GM12878 (cell line): Measurements from ENCODE around the gene RALGDS. TPM values are rescaled to one million over a fixed set of nuclear protein-coding genes. Genes with fewer than 3 reads are reported as not detected.

Experiments used
- BACH1 ChIP-seq: fragments of 450-650 bp; IDR thresholded peaks from 2 replicates; pipeline ENCODE4 v1.6.1; 2017; ENCODE audit warnings: mild to moderate bottlenecking, borderline replicate concordance
- BHLHE40 ChIP-seq, 2 experiments: fragments of 450-650 bp in 1 of 2; IDR thresholded peaks; 2 replicates each; pipeline ENCODE4 v1.6.1; 2011 to 2017; ENCODE audit warnings: low read depth in 2 of 2, borderline replicate concordance in 1 of 2, improper control_type of control experiment in 1 of 2, low read length in 1 of 2, mild to moderate bottlenecking in 1 of 2
- EED ChIP-seq: sonication (generic); IDR thresholded peaks from 2 replicates; pipeline ENCODE4 v1.6.1; 2016; ENCODE audit warnings: antibody characterized with exemption, low read depth
- ETV6 ChIP-seq, 2 experiments: fragments of 450-650 bp in 1 of 2; IDR thresholded peaks in 1 of 2; conservative IDR thresholded peaks in 1 of 2; 2 replicates each; pipeline ENCODE4 v1.6.1; 2014; ENCODE audit warnings: antibody characterized with exemption in 1 of 2, borderline replicate concordance in 1 of 2, low read depth in 1 of 2, mild to moderate bottlenecking in 1 of 2, moderate library complexity in 1 of 2
- IKZF2 ChIP-seq, 2 experiments: fragments of 450-650 bp; IDR thresholded peaks; 2 replicates each; pipeline ENCODE4 v1.6.1; 2017; ENCODE audit warnings: mild to moderate bottlenecking in 2 of 2, moderate library complexity in 2 of 2
- NR2F1 ChIP-seq: fragments of 450-650 bp; conservative IDR thresholded peaks from 2 replicates; pipeline ENCODE4 v1.6.1; 2017; ENCODE audit warnings: mild to moderate bottlenecking
- PAX5 ChIP-seq: IDR thresholded peaks from 2 replicates; pipeline ENCODE4 v1.6.1; 2011; ENCODE audit warnings: low read depth, low read length, borderline replicate concordance
- RELB ChIP-seq: fragments of 450-650 bp; IDR thresholded peaks from 2 replicates; pipeline ENCODE4 v1.6.1; 2017; ENCODE audit warnings: low read depth, mild to moderate bottlenecking, moderate library complexity
- SMC3 ChIP-seq: IDR thresholded peaks from 2 replicates; pipeline ENCODE4 v1.6.1; 2011; ENCODE audit warnings: low read length, improper control_type of control experiment, borderline replicate concordance
- SPI1 ChIP-seq: IDR thresholded peaks from 2 replicates; pipeline ENCODE4 v1.6.1; 2011; ENCODE audit warnings: low read depth, mild to moderate bottlenecking, low read length, moderate library complexity, borderline replicate concordance; ENCODE audit not compliant: insufficient read depth
- TCF3 ChIP-seq: IDR thresholded peaks from 2 replicates; pipeline ENCODE4 v1.6.1; 2012; ENCODE audit warnings: low read depth, mild to moderate bottlenecking, low read length, borderline replicate concordance; ENCODE audit not compliant: insufficient read depth
- USF2 ChIP-seq: IDR thresholded peaks from 2 replicates; pipeline ENCODE4 v1.6.1; 2011; ENCODE audit warnings: low read depth, low read length, improper control_type of control experiment, borderline replicate concordance
- YY1 ChIP-seq: IDR thresholded peaks from 2 replicates; pipeline ENCODE4 v1.6.1; 2011; ENCODE audit warnings: low read depth, mild to moderate bottlenecking, low read length
- ZNF687 ChIP-seq: fragments of 450-650 bp; IDR thresholded peaks from 2 replicates; pipeline ENCODE4 v1.6.1; 2017; ENCODE audit warnings: mild to moderate bottlenecking, moderate library complexity
- polyA plus RNA-seq, 11 experiments: library from polyadenylated mRNA; depleted of rRNA in 4 of 11; unstranded in 6 of 11; stranded (reverse) in 5 of 11; fragments of >200 nt; fragmentation: Nextera tagmentation in 4 of 11; fragmentation: Illumina TruSeq in 1 of 11; extraction: Ambion mirVana in 4 of 11; extraction: Trizol in 1 of 11; gene quantifications; 1 replicate in 1 of 11; 2 replicates in 10 of 11; pipeline versions ENCODE4 v1.2.1 to v1.2.3, GENCODE V29; 2011 to 2016; ENCODE audit warnings: inconsistent platforms in 2 of 11, missing spikeins in 2 of 11, low read depth in 1 of 11
- total RNA-seq, 4 experiments: library from RNA; depleted of rRNA in 3 of 4; stranded (reverse); fragments of >200 nt in 3 of 4; fragmentation: Illumina TruSeq in 1 of 4; extraction: Trizol in 1 of 4; gene quantifications; 2 replicates each; pipeline versions ENCODE4 v1.2.1 to v1.2.3, GENCODE V29; 2013 to 2021

Gene RALGDS
- total and polyA plus RNA-seq, 10 of the 15 experiments (the other 5 are each of a cell fraction or from before 2014, with no cell fraction given): 1.3 to 48.6 (median 21.2) TPM

- peak; percentile 50; the same call in 1 of the 2 replicates for TF ChIP-seq ZNF687
- TF ChIP-seq YY1: no peak
- no peak for TF ChIP-seq TCF3
- TF ChIP-seq BHLHE40 (IDR thresholded peaks at IDR 0.05; ENCODE audit: borderline replicate concordance in 1 of 2, low read depth in 2 of 2, low read length in 1 of 2): peak; percentile 94 to 96
- peak; percentile 29; the same call in 1 of the 2 replicates for TF ChIP-seq USF2
- peak; percentile 53; the same call in 1 of the 2 replicates for TF ChIP-seq EED
- peak; percentile 62; the same call in 1 of the 2 replicates for TF ChIP-seq RELB
- TF ChIP-seq IKZF2 (IDR thresholded peaks at IDR 0.05): peak; percentile 37 to 50; a peak in 2 of 4 replicates
- no peak for TF ChIP-seq BACH1
- 0 out of 4 replicates have a peak, but pooled peaks of 1 of the 2 experiments have one; percentile 45 for TF ChIP-seq ETV6 (conservative IDR thresholded peaks at IDR 0.05 in 1 of 2, IDR thresholded peaks at IDR 0.05 in 1 of 2; ENCODE audit: borderline replicate concordance in 1 of 2, low read depth in 1 of 2)
- peak; percentile 39; the same call in 1 of the 2 replicates for TF ChIP-seq SPI1
- 0 out of 2 replicates have a peak, but pooled peaks have one; percentile 15 for TF ChIP-seq PAX5
- no peak for TF ChIP-seq SMC3
- no peak for TF ChIP-seq NR2F1
Observed at GRCh38 chr9:133112663-133113026, 8.4 kb downstream of the RALGDS start (continued).
